Activated CD4-positive, alpha-beta T cell treated with anti-CD3 and anti-CD28 coated beads for 48 hours (primary cell): ENCODE data around the gene UTS2.

Experiments
- DNase-seq: peaks from one replicate; pipeline ENCODE4 v3.0.0-alpha.2; 2020

Gene UTS2, protein sequence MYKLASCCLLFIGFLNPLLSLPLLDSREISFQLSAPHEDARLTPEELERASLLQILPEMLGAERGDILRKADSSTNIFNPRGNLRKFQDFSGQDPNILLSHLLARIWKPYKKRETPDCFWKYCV

DNA sequence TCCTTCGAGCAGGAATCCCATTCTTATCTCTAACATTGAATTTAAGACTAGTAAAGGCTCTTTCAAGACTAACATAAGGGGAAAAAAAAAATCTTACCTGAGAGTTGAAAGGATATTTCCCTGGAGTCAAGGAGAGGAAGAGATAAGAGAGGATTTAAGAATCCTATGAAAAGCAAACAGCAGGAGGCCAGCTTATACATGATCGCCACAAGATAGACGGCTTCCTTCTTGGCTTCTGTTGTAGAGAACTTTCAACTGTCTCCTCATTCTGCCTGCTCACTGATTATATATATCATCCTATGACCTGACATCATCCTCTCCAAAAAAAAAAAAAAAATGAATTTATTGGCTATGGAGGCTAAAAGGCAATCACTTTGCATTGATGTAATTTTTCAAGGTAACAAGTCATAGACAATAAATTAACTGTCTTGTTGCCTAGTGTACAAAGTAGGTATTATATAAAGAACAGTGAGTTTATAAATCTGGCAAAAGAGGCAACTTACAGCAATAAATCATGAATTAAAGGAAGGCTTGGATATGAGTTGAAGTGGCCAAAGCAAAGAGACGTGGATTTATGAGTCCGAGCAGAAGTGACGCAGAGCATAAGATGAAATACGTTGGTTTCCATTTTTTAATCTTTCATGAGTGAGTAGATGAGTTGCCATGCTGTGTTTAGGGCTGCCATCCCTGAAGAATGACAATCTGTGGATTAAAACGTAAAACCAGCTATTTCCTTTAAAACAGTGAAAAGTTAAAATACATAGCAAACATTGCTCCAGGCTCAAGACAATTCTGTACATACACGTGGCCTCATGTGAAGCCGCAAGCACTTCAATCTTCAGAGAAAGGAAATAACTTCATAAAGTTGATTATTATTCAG, at the start of gene UTS2:
TSS of gene UTS2 (minus strand) at position 262 of the 880 bp plus-strand sequence. CDS start at position 200, 62 bp downstream.
- DNase-seq, result no peak

DNA sequence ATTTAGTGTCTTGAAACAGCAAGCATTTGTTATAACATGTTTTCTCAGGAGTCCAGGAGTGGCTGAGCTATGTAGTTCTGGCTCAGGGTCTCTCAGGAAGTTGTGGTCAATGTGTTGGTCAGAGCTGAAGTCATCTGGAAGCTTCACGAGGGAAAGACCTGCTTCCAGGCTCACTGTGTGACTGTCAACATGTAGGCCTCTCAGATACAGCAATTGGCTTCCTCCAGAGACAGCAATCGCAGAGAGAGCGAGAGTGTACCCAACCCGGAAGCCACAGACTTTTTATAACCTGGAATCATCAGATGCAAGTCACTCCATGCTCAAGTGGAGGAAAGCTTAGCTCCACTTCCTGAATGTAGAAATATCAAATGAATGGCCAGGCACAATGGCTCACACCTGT, 46.9 kb upstream of the UTS2 start:
- DNase-seq, result no peak

DNA sequence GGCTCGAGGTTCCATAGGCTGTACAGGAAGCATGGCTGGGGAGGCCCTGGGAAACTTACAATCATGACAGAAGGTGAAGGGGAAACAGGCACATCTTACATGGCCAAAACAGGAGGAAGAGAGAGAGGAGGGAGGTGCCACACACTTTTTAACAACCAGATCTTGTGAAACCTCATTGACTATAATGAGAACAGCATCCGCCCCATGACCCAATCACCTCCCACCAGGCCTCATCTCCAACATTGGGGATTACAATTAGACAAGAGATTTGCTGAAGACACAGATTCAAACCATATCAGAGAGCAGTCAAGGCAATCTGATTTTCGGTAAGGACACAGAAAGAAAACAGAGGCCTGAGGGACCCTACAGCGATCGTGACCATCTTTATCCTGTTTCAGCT, 46.1 kb upstream of the UTS2 start:
- no peak for DNase-seq

DNA sequence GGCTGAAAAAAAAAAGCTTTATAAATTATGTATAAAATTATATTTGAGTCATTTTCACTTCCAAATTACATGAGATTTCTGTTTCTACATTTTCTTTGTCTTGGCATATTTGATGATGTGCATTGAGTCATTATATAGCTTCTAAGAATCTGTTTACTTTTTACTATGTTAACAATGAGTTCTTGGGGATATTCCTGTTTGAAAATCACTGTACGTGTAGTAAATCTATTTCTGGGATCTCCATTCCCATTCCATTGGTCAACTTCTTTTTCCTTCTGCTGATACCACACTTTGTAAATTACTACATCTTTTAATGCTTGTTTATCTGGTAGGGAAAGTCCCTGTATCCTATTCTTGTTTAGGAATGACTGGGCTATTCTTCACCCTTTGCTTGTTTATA, 44.1 kb upstream of the UTS2 start:
- no peak for DNase-seq

DNA sequence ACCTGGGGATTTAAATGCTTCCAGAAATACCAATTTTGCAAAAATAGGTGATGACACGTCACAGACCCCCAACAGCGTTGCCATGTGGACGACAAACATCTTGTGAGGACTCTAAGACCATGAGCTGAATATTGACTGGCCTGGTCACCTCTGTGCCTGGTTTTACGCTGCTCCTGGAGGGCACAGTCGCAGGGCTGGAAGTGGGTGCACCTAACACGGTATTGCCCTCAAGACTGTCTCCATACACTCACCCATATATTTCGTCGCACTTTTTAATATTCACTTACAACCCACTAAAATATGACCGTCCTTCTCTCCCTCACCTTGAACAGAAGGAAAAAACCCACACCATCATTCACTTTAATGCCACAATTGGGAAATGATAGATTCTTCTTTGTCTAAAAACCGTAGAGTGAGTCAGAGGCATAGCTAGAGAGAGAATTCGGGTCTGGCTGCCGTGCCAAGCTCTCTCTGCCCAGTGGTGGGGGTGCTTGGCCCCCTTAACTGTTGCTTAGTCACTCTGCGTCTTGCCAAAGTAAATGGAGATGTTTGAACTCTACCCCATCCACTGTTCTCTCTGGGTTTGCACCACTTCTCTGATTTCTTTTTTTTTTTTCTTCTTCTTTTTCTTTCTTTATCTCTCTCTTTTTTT, 40.8 kb upstream of the UTS2 start:
- no peak for DNase-seq

DNA sequence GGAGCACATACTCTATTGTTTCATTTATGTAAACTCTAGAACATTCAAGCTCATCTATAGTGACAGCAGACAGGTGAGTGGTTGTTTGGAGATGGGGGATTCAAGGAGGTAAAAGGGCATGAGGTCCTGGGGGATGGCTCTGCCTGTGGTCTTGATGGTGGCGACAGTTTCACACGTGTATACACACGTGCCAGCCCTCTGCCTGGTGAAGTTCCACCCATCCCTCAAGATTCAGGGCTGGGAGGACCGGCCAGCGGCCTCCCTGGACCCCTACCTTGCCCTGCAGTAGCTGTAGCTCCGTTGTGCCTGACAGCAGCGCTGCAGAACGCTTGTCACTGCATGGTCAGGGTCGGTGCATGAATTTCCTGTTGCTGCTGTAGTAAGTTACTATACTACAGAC, 38.9 kb upstream of the UTS2 start:
- DNase-seq, result no peak

DNA sequence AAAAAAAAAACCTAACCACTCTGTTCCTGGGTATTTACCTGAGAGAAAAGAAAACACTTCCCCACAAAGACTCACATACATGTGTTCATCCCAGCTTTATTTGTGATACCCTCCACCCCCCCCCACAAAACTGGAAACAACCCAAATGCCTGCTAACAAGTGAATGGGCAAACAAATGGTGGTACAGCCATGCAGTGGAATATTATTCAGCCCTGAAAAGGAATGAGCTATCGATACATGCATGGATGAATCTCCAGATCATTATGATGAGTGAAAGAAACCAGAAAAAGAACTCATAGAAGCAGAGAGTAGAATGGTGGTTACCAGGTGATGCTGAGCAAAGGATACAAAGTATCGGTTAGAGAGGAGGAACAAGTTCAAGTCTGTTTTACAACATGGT, 38.0 kb upstream of the UTS2 start:
- no peak for DNase-seq

DNA sequence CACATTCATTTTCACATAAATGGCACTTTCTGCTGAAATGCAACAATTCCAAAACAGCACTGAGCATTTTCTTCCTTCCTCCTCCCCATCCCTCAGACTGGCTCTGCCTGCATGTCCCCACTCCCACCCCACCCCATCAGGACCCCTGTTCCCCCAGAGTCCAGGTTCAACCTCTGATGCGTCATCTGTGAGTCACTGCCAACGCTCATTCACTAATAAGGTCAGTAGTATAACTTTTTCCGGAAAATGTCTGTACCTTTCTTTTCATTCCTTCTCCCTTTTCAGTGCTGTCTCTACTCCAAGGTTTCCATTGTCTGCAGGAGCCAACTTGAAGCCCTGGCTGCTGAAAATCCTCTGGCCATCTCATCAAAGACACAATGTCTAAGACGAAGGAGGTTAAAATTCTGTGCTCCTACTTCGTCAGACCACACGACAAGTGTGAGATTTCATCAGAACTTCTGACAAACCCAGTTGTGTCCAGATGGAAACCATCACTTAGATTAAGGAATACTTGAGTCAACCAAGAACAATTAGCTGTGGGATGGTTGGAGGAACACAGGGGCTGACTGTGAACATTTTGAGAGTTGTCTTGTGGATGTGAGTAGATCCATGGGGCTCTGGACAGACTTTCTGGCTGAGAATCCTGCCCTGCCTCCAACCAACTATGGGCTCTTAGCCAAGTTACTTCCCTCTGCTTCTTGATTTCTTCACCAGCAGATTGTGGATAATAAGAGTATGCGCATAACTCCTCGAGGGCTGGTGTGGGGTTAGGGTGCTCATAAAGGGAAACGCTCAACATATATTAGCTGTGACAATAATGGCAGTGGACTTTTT, 35.6 kb upstream of the UTS2 start:
- DNase-seq, result no peak

DNA sequence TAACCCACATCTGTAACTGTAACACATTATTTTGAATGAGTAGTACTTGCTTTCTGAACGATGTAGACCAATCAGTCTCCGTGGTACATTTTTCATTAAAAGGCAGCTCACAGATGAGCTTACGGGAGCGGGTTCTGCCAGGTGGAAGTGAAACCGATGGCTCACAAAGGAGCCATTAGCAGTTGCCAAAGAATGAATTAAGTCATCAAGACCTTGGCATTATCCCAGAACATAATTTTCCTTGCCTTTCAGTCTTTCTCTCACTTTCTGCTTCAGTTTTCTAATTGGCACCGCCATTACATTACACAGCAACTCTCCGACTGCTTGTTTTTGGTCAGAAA, 33.5 kb upstream of the UTS2 start:
- DNase-seq, result no peak

DNA sequence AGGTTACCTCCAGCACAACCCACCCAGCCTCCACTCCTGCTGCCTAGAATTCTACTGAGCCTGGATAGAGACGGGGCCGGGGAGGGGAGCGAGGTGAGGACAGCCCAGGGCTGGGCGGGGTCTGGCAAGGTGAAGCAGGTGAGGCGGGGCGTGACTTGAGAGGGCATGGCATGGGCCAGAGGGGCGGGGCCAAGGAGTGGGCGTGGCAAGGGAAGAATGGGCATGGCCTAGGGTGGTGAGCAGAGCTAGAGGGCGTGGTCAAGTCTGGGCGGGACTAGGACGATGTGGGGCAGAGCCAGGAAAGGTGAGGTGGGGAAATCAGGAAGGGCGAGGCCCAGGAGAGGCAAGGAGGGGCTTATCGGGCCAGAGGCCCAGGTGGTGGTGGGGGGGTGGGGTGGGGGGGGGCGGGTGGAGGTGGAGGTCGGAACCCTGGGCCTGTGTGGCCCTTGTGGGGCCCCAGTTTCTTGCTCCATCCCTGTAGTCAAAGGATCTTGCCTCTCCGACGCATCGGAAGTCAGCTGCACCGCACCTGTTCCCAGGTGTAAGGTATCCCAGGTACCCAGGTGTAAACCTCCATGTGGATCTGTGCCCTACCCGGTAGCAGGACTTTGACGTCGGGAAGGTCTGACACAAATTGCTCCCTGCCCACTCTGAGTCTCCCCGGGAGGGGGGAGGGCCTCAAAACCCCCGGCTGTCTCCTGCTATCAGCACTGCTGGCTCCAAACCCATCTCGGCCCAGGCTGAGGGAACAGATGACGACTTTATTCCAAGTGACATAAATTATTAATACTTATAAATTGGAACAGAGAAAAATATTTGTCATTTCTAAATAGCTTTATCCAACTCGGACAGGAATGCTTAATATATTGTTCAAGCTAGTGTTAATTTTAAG, 32.9 kb upstream of the UTS2 start:
- DNase-seq, result peak; percentile 69

DNA sequence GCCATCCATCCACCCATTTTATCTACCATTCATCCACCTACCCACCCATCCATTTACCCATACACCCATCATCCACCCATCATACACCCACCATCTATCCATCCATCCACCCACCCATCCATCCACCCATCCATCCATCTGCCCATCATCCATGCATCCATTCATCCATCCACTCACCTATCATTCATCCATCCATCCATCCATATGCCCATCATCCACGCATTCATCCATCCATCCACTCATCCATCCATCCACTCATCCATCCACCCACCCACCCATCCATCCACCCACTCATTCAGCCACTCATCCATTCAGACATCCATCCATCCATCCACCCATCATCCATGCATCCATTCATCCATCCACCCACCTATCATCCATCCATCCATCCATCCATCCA, 31.9 kb upstream of the UTS2 start:
- DNase-seq, result no peak

DNA sequence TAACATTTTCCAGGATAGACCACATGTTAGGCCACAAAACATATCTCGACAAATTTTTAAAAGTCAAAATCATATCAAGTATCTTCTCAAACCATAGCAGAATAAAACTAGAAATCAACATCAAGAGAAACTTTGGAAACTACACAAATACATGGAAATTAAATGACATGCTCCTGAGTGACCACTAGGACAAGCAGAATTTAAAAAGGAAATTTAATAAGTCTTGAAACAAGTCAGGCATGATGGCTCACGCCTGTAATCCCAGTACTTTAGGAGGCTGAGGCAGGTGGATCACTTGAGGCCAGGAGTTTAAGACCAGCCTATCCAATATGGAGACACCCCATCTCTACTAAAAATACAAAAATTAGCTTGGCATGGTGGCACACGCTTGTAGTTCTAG, 26.4 kb upstream of the UTS2 start:
- DNase-seq, result no peak

DNA sequence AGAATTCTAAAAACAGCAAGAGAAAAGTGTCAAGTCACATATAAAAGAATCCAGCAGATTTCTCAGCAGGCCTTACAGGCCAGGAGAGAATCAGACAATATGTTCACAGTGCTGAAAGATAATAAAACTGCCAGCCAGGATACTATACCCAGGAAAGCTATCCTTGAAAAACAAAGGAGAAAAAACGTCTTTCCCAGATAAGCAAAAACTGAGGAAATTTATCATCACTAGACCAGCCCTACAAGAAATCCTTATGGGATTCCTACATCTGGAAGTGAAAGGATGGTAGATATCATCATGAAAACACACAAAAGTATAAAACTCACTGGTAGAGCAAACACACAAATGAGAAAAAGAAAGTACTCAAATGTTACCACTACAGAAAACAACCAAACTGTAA, 25.2 kb upstream of the UTS2 start:
- no peak for DNase-seq

DNA sequence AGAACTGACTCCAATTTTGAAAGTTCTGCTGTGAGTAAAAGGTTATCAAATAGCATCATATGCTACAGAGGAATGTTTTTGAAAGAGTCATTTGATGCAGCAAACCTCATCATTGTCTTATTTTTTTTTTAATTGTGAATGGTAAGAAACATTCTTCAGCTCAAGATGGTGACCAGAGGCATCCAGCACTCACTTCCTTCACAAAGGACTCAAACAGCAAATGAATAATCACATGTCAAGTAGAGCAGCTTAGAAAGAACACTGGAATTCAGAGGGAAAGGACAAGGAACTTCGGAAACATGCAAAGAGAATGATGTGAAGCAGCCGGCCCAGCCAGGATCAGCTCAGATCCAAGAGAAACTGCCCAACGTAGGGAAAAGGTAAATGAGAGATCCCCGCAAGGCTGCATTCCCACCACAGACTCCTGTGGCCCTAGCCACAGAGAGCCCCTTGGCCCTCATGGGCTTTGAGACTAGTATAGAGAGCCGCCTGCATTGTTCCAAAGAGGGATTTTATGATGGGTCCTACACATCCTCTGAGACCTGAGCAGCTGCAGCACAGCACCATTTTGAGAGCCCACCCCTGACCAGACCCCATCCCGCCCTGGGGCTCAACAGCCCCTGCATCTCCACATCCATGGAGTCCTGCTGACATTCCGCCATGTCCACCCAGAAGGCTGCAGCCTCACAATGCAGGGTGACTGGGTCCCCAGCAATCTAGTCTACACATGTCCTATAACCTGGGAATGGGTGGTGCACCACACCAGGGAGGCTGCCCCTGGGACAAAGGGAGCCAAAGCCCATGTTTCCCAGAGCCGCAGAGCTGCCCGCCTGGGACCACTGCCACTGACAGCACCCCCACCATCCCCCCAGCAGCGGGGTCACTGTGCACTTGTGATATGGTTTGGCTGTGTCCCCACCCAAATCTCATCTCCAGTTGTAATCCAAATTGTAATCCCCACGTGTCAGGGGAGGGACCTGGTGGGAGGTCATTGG, 21.2 kb upstream of the UTS2 start:
- DNase-seq, result no peak

DNA sequence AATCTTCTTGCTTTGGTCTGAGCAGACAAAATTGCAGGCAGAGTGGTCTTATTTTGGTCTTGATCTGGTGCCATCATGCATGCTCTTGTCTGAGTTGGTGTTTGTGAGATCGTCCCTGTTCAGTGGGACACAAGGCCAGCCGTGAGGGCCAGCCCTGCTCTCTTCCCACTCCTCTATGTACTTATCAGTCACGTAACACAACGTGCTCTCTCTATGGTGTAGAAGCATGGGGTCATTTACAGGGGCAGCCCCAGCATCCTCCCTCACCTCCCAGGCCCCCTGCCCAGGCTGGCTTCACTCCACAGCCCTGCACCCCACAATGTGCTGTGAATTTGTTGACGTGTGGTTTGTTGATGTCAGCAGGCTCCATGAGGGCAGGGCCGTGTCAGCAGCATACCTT, 18.3 kb upstream of the UTS2 start:
- DNase-seq, result no peak

DNA sequence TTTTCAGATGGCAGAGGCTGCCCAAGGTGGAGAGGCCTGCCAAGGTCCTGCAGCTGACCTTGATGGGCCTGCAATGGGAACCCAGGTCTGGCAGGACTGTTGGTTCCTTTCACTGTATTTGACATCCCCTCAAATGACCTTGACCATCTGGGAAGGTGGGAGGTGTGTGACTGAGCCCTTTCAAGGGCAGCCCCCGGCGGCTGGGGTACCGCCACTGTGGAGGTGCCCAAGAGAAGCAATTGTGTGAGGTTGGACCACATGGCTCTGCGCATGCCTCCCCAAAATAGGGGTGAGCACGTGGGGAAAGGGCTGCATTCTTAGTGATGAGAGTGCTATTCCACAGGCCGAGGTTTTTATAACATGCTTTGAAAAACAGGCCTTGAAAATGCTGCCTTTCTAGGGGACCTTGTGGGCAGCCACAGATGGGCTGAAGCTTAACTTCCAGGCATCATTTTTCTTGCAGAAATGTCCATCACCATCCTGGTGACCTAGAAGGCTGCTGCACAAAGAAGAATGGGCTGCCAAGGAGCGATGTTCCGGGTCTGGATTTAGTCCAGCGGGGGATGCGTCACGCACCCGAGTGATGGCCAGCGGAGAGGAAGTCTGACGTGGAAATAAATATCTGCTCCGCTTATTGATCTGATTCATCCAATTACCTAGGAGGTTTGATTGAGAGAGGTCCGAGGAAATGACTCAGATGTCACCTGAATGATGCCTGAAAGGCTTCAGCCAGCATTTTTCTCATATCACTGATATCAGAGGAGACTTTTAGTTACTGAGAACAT, 16.5 kb upstream of the UTS2 start:
- no peak for DNase-seq

DNA sequence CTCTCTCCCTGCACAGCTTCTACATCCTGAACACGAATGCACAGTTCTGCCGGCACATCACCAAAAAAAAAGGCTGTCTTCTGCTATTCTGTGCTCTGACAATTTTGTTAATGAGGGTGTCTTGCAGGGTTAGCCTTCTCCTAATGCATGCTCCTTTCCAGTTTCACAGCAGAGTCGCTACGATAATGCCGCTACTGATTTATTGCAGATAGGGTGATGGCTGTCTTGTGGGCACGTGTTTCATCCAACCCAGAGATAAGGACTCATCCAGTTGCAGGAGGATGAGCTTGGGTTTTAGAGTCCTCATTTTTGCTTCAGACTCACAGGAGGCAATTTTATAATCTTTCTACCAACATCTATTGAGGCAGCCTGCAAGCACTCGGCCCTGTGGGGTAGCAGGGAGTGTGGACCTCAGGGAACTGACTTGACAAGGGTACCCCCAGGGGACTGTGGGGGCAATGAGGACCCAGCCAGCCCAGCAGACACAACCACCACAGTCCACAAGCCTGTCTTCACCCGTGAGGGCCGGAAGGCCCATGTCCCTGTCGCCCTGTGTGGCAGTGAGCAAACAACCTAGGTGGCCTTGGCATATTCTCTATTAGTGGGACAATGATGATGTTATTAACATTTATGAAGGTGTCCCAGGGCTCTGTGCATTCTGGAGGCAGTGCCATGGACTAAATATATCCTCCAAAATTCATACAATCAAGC, 15.4 kb upstream of the UTS2 start:
- no peak for DNase-seq

DNA sequence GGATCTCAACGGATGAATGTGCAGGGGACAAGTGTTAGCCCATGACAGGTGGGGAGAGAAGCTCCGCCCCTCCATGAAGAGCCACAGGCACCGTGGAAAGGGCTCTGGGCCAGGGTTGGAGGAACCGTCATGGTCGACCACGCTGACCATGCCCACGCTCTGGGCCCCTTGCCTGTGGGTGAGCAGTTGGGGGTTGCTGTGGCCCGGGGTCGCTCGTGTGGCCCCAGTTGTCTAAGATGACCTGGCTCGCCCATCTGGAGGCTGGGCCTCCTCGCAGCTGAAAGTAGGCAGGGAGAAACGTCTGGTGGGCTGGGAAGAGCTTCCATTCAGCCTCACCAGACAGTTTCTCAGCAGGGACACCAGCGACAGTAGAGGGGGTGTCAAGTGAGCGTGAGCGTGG, 13.1 kb upstream of the UTS2 start:
- DNase-seq, result no peak

DNA sequence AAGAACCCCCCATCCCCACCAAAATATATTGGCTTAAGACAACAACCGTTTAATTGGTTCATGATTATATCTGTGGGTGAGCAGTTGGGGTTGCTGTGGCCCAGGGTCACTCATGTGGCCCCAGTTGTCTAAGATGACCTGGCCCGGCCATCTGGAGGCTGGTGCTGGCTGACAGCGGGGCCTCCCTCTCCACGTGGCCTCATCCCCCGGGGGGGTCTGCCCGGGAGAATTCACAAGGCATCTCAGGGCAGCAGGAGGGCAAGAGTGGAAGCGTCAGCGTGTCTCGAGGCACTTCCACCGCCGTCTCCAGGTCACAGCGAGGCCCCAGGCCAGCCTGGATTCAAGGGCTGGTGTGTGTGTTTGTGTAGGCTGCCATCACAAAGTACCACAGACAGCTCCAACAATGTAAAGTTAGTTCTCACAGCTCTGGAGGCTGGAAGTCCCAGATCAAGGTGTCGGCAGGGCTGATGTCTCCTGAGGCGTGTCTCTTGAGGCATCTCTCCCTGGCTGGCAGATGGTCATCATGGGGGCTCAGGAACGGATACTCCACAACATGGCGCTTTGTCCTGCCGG, 11.0 kb upstream of the UTS2 start:
- no peak for DNase-seq
